D721Med (cell line): Measurements from ENCODE around the gene BBX.

Source experiments
- DNase-seq: peaks from one replicate; pipeline ENCODE4 v3.0.0; 2011; ENCODE audit warnings: low spot score; ENCODE audit not compliant: insufficient read length
- FAIRE-seq: peaks from 2 replicates; lab custom pipeline; 2011; peaks lifted over from hg19 to GRCh38; lab: Jason Lieb, UNC
- TF ChIP-seq, protein P1 (sequence below): IDR thresholded peaks from 2 replicates; pipeline ENCODE4 v1.5.1; 2012; ENCODE audit warnings: mild to moderate bottlenecking, control low read depth; ENCODE audit not compliant: insufficient read depth; ENCODE audit errors: missing control alignments

BBX gene

DNA sequence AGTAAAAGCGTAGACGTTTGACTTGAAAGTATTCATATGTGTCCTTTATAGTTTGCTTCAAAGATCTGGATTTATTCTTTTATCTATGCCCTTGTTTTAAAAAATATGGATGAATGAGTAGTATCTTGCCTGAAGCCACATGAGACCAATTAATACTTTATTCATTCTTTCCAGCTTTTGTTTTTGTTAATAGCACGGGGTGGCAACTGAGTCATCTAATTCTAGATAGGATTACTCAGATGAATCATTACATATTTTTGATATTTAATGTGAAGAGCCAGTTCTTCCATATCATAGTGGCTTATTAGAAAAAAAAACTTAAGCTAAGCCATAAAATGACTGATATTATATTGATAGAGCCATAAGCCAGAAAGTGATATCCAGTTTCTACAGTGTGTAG is 121.9 kb downstream of the BBX start:
- DNase-seq (no peak), FAIRE-seq (no peak)
- TF ChIP-seq, protein P1, sequence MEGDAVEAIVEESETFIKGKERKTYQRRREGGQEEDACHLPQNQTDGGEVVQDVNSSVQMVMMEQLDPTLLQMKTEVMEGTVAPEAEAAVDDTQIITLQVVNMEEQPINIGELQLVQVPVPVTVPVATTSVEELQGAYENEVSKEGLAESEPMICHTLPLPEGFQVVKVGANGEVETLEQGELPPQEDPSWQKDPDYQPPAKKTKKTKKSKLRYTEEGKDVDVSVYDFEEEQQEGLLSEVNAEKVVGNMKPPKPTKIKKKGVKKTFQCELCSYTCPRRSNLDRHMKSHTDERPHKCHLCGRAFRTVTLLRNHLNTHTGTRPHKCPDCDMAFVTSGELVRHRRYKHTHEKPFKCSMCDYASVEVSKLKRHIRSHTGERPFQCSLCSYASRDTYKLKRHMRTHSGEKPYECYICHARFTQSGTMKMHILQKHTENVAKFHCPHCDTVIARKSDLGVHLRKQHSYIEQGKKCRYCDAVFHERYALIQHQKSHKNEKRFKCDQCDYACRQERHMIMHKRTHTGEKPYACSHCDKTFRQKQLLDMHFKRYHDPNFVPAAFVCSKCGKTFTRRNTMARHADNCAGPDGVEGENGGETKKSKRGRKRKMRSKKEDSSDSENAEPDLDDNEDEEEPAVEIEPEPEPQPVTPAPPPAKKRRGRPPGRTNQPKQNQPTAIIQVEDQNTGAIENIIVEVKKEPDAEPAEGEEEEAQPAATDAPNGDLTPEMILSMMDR, result no peak

DNA sequence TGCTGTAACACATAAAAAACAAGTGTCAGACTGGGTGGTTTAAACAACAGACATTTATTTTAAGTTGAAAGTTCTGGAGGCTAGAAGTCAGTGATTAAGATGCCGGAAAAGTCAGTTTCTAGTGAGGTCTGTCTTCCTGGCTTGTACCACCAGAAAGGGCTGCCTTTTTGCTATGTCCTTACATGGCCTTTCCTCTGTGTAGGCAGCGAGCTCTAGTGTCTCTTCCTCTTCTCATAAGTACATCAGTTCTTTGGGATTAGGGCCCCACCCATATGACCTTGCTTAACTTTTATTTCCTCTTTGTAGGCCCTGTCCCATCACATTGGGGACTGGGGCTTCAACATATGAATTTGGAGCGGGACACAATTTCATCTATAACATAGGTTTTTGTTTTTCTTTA is 128.0 kb downstream of the BBX start:
- TF ChIP-seq, protein P1, result no peak
- no peak for FAIRE-seq
- no peak for DNase-seq

DNA sequence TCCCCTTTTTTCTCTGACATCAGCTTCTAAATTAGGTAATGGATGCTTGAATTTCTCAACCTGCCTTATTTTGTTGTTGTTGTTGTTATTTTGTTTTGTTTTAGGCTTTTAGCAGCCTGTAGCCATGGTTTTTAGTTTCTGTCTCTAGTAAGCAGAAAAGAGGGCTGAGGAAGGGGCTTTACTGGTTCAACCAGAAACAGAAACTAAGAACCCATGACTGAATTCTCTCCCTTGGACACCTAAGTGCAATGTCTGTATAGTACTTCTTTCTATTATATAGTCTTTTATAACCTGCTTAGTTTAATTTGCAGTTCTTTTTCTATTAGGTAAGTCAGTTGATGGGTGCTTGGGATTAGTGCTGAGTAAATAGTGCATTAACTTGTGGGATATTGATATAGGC is 129.0 kb downstream of the BBX start:
- no peak for FAIRE-seq
- TF ChIP-seq, protein P1, result no peak

DNA sequence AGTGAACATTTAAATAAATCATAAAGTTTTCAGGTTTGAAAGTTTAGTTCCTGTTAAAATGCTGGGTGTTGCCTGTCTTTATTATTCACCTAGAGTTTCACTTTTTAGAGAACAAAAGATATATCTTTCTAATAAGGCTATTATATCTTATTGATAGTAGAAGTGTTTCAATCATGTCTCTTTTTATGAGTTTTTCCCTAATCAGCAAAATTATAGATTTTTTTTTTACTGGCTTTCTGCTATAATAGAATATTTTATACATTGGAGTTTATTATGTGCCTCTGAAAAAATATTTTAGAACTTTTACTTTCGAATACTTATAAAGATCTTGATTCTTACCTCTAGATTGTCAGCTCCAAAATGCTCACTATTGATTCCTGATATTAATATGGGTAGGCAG is 131.5 kb downstream of the BBX start:
- TF ChIP-seq, protein P1, result no peak
- no peak for FAIRE-seq
- DNase-seq, result no peak

More for the DNA sequence above, 129.0 kb downstream of the BBX start:
- no peak for DNase-seq

DNA sequence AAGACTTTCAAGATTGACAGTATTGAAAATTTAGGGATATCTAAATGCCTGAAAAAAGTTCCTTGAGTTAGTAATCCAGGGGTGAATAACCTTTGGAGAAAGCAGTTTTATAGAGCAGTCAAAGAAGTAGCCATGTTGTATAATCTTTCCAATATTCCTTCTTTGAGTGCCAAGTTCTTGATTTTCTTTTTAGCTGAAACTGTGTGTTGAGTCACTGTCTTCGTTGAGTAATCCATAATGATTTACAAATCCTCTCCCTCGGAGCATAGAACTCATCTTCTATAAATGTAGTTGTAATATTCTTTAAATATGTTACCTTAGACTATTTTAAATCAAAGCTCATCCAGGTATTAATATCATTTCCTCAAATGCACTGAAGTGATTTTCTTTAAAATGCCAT is 135.2 kb downstream of the BBX start:
- DNase-seq (no peak), FAIRE-seq (no peak)
- TF ChIP-seq, protein P1, result no peak

DNA sequence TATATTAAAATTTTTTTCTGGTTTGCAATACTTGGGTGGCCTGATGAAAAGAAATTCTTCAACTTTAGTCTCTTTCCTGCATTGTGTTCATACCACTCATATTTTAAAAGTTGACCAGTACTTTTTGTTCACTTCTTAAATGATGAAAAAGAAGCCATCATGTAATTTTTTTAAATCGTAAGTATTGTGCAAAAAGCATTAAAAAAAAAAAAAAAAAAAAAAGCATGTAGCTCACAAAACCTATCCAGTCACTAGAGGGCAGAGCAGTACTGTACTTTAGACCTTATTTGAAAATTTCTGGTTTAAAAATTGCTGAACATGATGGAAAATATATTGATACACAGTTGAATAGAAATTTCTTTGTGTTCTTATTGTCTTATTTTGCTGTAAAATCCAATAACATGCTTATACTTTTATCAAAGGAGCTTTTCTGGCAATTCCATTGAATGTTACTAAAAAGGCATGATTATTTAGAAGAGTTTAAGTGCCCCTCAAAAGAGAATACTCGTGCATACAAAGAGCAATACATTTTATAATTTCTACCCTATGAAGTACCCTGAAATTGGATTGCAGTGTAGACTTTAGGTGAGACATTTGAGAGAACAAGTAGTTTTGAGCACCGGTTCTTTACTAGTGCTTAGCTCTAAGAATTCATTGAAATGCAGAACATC is 137.7 kb downstream of the BBX start:
- DNase-seq, result no peak
- FAIRE-seq, result peak; percentile 48
- TF ChIP-seq, protein P1, result peak; percentile 56

DNA sequence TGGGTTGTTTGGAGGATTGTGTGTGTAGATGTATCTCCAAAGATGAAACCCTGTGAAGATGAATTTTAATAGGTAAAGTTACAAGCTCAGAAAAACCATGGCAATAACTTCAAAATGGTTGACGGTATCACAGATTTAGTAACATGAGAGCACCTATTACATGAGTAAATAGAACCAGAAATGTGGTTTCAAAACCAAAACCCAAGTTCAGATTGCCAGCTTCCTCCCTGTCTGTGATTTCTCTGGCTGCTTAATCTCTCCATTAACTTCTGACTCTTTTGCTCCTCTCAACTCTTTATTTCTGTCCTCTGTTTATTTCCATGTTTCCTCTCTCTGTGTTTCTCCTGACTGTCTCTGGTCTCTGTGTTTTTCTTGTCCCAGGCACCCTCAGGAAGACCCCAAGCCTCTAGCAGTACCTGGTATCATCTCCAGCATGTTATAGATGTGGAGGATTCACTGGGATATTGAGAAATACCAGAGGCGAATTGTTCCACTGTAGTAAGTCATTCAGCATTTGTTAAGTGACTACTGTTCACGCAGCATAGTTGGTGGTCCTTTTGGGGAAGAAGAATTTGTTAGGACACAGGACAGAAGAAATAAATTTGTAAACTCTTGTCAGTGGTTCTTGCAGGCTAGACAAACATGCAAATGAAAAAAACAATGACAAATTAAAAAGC is 138.8 kb downstream of the BBX start:
- TF ChIP-seq, protein P1, result no peak
- no peak for DNase-seq
- FAIRE-seq, result no peak
